Measurements from ENCODE around the gene ADCY7.

Gene ADCY7

GRCh38 chr16:50261160-50261706 lies 5.1 kb upstream of the ADCY7 start:
- no peaks in the 10 kb centered on the region for H3K9me3 ChIP-seq (ENCODE audit: control insufficient read depth, insufficient read depth, low read depth, low read length)
- H3K9ac ChIP-seq (ENCODE audit: low read length): no peak overlapping the region
- H3K27ac ChIP-seq (ENCODE audit: low read depth, low read length): no peak overlapping the region
- peaks cover 24% of the 10 kb centered on the region for H3K4me1 ChIP-seq (ENCODE audit: control insufficient read depth, insufficient read depth, low read length)
- no peaks in the 10 kb centered on the region for H3K27me3 ChIP-seq (ENCODE audit: control insufficient read depth, insufficient read depth, low read length)
- H3K36me3 ChIP-seq (ENCODE audit: control insufficient read depth, insufficient read depth, low read length): no peaks in the 10 kb centered on the region
- no peak overlapping the region for H3K4me3 ChIP-seq (ENCODE audit: low read depth, low read length)

GRCh38 chr16:50261707-50262235 lies 4.6 kb upstream of the ADCY7 start:
- Histone ChIP-seq H3K27me3 (ENCODE audit: control insufficient read depth, insufficient read depth, low read length) (no peaks in the 10 kb centered on the region), H3K9me3 (ENCODE audit: control insufficient read depth, insufficient read depth, low read depth, low read length) (no peaks in the 10 kb centered on the region), H3K27ac (ENCODE audit: low read depth, low read length) (no peak overlapping the region), H3K4me1 (ENCODE audit: control insufficient read depth, insufficient read depth, low read length) (peaks cover 29% of the 10 kb centered on the region), H3K36me3 (ENCODE audit: control insufficient read depth, insufficient read depth, low read length) (no peaks in the 10 kb centered on the region), H3K4me3 (ENCODE audit: low read depth, low read length) (no peak overlapping the region), H3K9ac (ENCODE audit: low read length) (no peak overlapping the region)

- Histone ChIP-seq H3K27me3 (ENCODE audit: control insufficient read depth, insufficient read depth, low read length) (no peaks in the 10 kb centered on the region), H3K9ac (ENCODE audit: low read length) (no peak overlapping the region), H3K4me1 (ENCODE audit: control insufficient read depth, insufficient read depth, low read length) (peaks cover 38% of the 10 kb centered on the region), H3K4me3 (ENCODE audit: low read depth, low read length) (no peak overlapping the region), H3K27ac (ENCODE audit: low read depth, low read length) (no peak overlapping the region), H3K36me3 (ENCODE audit: control insufficient read depth, insufficient read depth, low read length) (no peaks in the 10 kb centered on the region), H3K9me3 (ENCODE audit: control insufficient read depth, insufficient read depth, low read depth, low read length) (no peaks in the 10 kb centered on the region)
These were observed 3.1 kb upstream of the ADCY7 start for GRCh38 chr16:50263060-50263909.

DNA sequence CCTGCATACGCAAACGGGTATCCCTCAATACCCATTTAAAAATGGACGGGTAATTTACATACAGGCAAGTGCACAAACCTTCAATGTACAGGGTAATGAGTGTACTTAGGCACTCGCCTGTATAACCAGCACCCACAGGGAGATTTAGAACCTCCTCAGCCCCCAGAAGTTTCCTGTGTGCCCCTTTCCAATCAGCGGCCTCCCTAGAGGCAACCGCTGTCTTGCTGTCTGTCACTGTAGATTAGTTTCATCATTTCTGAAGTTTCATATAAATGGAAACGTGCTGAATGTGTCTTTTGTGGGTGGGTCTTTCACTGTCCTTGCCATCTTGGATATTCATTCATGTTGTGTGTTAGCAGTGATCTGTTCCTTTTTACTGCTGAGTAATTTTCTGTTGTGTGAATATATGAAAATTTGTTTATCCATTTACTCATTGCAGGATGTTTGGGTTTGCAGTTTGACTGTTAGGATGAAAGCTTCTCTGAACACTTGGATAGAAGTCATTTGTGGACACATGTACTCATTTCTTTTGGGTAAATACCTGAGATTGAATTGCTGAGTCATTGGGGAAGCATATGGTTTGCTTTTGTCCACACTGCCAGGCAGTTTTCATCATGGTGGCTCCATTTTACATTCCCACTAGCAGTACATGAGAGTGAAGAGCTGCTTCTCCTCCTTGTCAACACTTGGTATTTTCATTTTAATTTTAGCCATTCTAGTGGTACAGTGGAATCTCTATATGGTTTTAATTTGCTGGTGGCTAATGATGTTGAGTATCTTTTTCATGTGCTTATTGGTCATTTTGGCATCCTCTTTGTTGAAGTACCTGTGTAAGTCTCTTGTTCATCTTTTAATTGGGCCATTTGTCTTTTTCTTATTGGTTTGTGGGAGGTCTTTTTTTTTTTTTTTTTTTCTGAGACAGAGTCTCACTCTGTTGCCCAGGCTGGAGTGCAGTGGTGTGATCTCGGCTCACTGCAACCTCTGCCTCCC lies 2.1 kb upstream of the ADCY7 start:
- Histone ChIP-seq H3K9me3 (ENCODE audit: control insufficient read depth, insufficient read depth, low read depth, low read length) (no peaks in the 10 kb centered on the region), H3K9ac (ENCODE audit: low read length) (no peak overlapping the region), H3K27ac (ENCODE audit: low read depth, low read length) (no peak overlapping the region), H3K4me1 (ENCODE audit: control insufficient read depth, insufficient read depth, low read length) (peaks cover 33% of the 10 kb centered on the region), H3K36me3 (ENCODE audit: control insufficient read depth, insufficient read depth, low read length) (no peaks in the 10 kb centered on the region), H3K4me3 (ENCODE audit: low read depth, low read length) (no peak overlapping the region), H3K27me3 (ENCODE audit: control insufficient read depth, insufficient read depth, low read length) (no peaks in the 10 kb centered on the region)

DNA sequence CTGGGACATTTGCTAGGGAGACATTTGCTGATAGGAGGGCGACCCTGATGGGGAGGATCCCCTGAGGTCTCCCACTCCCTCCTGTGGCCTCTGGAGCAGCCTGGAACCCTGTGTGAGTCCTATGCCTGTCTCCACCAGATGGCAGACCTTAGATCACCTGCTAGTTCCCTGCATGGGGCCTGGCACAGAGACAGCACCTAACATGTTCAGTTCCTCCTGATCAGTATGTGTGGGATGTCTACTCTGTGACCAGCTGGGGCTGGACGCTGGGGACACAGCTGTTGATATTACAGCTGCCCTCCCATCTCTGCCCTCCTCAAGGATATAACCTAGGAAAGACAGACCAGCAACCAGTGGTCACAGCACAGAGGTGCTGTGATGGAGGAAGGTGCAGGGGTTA lies 1.1 kb upstream of the ADCY7 start:
- Histone ChIP-seq H3K9ac (ENCODE audit: low read length) (no peak overlapping the region), H3K4me1 (ENCODE audit: control insufficient read depth, insufficient read depth, low read length) (peaks cover 24% of the 10 kb centered on the region), H3K9me3 (ENCODE audit: control insufficient read depth, insufficient read depth, low read depth, low read length) (no peaks in the 10 kb centered on the region), H3K36me3 (ENCODE audit: control insufficient read depth, insufficient read depth, low read length) (no peaks in the 10 kb centered on the region), H3K27me3 (ENCODE audit: control insufficient read depth, insufficient read depth, low read length) (no peaks in the 10 kb centered on the region), H3K4me3 (ENCODE audit: low read depth, low read length) (no peak overlapping the region), H3K27ac (ENCODE audit: low read depth, low read length) (no peak overlapping the region)

DNA sequence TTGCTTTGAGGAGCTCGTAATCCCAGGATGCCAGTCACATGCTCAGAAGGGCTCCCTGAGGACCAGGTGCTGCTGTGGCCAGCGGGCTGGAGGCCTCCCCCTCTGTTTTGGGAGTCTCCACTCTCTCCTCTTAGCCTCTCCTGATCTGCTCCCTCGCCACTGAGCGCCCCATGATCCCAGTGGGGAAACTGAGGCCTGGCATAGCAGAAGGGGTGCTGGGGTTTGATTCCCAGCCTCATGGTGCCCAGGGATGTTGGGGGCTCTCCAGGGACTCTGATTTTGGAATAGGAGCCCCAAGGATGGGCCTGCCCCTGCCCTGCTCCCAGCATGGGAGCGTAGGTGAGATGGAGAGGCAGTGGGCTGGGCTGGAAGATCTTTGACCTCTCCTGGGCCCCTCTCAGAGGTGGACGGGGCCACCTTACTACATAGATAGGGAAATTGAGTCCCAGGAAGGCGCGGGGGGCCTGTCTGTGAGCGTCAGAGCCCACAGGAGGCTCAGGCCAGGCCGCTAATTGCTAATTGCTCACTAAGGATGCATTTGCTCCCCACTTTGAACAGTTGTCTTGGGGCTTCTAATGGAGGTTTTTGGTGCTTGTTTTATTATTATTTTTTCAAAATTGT lies 525 bp upstream of the ADCY7 start:
- Histone ChIP-seq H3K27me3 (ENCODE audit: control insufficient read depth, insufficient read depth, low read length) (no peaks in the 10 kb centered on the region), H3K9ac (ENCODE audit: low read length) (no peak overlapping the region), H3K36me3 (ENCODE audit: control insufficient read depth, insufficient read depth, low read length) (no peaks in the 10 kb centered on the region), H3K4me1 (ENCODE audit: control insufficient read depth, insufficient read depth, low read length) (peaks cover 24% of the 10 kb centered on the region), H3K4me3 (ENCODE audit: low read depth, low read length) (no peak overlapping the region), H3K9me3 (ENCODE audit: control insufficient read depth, insufficient read depth, low read depth, low read length) (no peaks in the 10 kb centered on the region), H3K27ac (ENCODE audit: low read depth, low read length) (no peak overlapping the region; the same call in 1 of the 2 replicates)

DNA sequence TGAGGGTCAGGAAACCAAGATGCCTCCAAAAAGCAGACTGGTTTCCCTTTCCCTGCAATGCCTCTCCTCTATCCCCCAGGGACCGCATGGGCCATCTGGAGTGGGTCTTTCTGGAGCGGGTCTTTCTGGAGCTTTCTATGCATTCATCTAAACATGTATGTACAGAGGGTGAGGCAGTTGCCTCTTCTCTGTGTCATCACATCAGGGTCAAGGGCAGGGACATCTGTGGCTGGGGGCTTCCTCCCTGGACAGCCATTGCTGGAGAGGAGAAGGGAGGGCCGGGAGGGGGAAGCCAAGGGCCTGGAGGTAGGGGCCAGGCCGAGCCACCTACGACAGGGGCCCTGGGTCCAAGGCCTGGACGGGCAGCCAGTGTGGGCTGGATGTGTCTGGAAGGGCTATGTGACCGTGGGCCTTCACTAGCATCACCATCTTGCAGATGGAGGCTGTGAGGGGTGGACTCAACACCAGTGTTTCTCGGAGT lies 840 bp downstream of the ADCY7 start:
- Histone ChIP-seq H3K27me3 (ENCODE audit: control insufficient read depth, insufficient read depth, low read length) (no peaks in the 10 kb centered on the region), H3K27ac (ENCODE audit: low read depth, low read length) (no peak overlapping the region), H3K36me3 (ENCODE audit: control insufficient read depth, insufficient read depth, low read length) (no peaks in the 10 kb centered on the region), H3K9me3 (ENCODE audit: control insufficient read depth, insufficient read depth, low read depth, low read length) (no peaks in the 10 kb centered on the region), H3K9ac (ENCODE audit: low read length) (no peak overlapping the region), H3K4me3 (ENCODE audit: low read depth, low read length) (no peak overlapping the region; the same call in 1 of the 2 replicates), H3K4me1 (ENCODE audit: control insufficient read depth, insufficient read depth, low read length) (peaks cover 24% of the 10 kb centered on the region)

DNA sequence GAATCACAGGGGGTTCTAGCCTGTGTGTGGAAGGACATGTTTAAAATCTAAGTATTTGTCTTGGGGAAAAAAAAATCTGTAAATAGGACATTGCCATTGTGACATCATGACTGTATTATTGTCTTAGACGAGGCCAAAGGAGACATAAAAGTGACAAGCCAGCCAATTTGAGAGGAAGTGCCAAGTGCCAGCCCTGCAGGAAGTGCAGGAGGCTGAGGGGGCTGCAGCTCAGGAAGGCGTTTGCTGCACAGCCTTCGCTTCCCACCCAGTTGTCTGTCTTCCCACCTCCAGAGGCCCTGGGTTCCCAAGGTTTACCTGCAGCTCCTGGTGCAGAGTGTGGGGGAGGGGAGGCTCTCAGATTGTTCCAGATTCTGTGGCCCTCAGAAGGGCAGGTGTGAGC lies 1.3 kb downstream of the ADCY7 start:
- no peaks in the 10 kb centered on the region for H3K27me3 ChIP-seq (ENCODE audit: control insufficient read depth, insufficient read depth, low read length)
- H3K27ac ChIP-seq (ENCODE audit: low read depth, low read length): no peak overlapping the region
- no peak overlapping the region for H3K4me3 ChIP-seq (ENCODE audit: low read depth, low read length)
- H3K4me1 ChIP-seq (ENCODE audit: control insufficient read depth, insufficient read depth, low read length): peaks cover 26% of the 10 kb centered on the region
- H3K9me3 ChIP-seq (ENCODE audit: control insufficient read depth, insufficient read depth, low read depth, low read length): no peaks in the 10 kb centered on the region
- no peak overlapping the region for H3K9ac ChIP-seq (ENCODE audit: low read length)
- H3K36me3 ChIP-seq (ENCODE audit: control insufficient read depth, insufficient read depth, low read length): no peaks in the 10 kb centered on the region

GRCh38 chr16:50268352-50268751 lies 2.0 kb downstream of the ADCY7 start:
- Histone ChIP-seq H3K9me3 (ENCODE audit: control insufficient read depth, insufficient read depth, low read depth, low read length) (no peaks in the 10 kb centered on the region), H3K4me3 (ENCODE audit: low read depth, low read length) (no peak overlapping the region), H3K36me3 (ENCODE audit: control insufficient read depth, insufficient read depth, low read length) (no peaks in the 10 kb centered on the region), H3K4me1 (ENCODE audit: control insufficient read depth, insufficient read depth, low read length) (peaks cover 26% of the 10 kb centered on the region), H3K27me3 (ENCODE audit: control insufficient read depth, insufficient read depth, low read length) (no peaks in the 10 kb centered on the region), H3K27ac (ENCODE audit: low read depth, low read length) (no peak overlapping the region), H3K9ac (ENCODE audit: low read length) (no peak overlapping the region)

DNA sequence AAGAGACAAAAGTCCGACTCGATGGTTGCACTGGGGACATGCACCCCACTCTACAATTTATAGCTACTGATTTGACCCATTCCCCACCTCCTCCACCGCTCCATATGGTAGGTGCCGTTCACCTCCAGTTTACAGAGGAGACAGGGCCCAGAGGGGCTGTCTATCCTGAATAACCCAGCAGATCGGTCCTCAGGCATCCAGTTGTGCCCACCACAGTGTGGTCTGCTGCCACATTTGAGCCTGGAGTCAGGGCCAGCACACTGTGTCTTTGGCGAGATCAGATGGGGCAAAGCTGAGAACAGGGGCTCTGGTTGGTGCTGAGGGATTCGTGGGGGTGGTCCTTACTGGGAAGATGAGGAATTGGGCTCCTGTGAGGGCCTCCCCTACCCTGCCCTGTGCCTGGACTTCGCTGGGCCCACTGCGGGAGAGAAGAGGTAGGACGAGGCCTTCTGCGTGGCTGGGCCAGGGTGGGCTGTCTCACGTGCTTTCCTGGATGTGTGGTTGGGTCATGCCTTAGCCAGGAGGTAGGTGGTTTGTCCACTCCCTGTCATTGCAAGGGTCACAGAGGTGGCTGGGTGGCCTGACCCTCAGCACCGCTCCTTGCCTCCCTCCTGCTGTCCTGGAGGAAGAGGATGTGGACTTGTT lies 2.8 kb downstream of the ADCY7 start:
- Histone ChIP-seq H3K4me1 (ENCODE audit: control insufficient read depth, insufficient read depth, low read length) (peaks cover 26% of the 10 kb centered on the region), H3K36me3 (ENCODE audit: control insufficient read depth, insufficient read depth, low read length) (no peaks in the 10 kb centered on the region), H3K4me3 (ENCODE audit: low read depth, low read length) (no peak overlapping the region), H3K27me3 (ENCODE audit: control insufficient read depth, insufficient read depth, low read length) (no peaks in the 10 kb centered on the region), H3K27ac (ENCODE audit: low read depth, low read length) (no peak overlapping the region), H3K9ac (ENCODE audit: low read length) (no peak overlapping the region), H3K9me3 (ENCODE audit: control insufficient read depth, insufficient read depth, low read depth, low read length) (no peaks in the 10 kb centered on the region)
